K562 (cell line): ENCODE results near the gene OSBPL3. TPM values are rescaled to one million over a fixed set of nuclear protein-coding genes. Genes with fewer than 3 reads are reported as not detected.

Experiments
- ATAC-seq: fragments of 200-7000 bp; cut with Tn5 transposase; 3 replicates; pipeline ENCODE4 v1.9.1; 2020; ENCODE audit warnings: moderate library complexity
- BruUV-seq: library from RNA; stranded (reverse); fragments of 400-500 nt; replicated peaks from 2 replicates; lab custom pipeline; 2021; lab: Mats Ljungman, UMichigan
- CTCF ChIA-PET: fragments of 300-600 bp; formaldehyde crosslinking; extraction: SDS; loops from one replicate; lab custom pipeline; 2021; ENCODE audit warnings: low intra/inter-chr PET ratio; lab: Yijun Ruan, JAX
- POLR2A ChIA-PET: fragments of 300-600, 350-650 bp; sonication (Branson Sonifier 250); formaldehyde crosslinking; extraction: SDS; loops from one replicate; lab custom pipeline; 2021; ENCODE audit warnings: antibody characterized with exemption, inconsistent platforms; lab: Yijun Ruan, JAX
- DNase-seq, 4 experiments: peaks; one replicate each; pipeline versions ENCODE4 v3.0.0 to v3.0.0-alpha.2; 2011 to 2018; ENCODE audit warnings: low spot score in 3 of 4, mixed read lengths in 3 of 4; ENCODE audit errors: extremely low read depth in 1 of 4
- FAIRE-seq: peaks from 2 replicates; lab custom pipeline; 2011; peaks lifted over from hg19 to GRCh38; lab: Jason Lieb, UNC
- H2AFZ ChIP-seq: 2 replicates; pipeline ENCODE4 v1.6.0; 2011; ENCODE audit warnings: low read depth, low read length, control low read depth, inconsistent platforms
- H3K27ac ChIP-seq: fragments of 200-600 bp; 3 replicates; pipeline ENCODE4 v1.8.0; 2011; ENCODE audit warnings: low read depth, mild to moderate bottlenecking, control low read depth, inconsistent platforms, low read length, moderate library complexity, mixed read lengths; ENCODE audit errors: extremely low read depth
- H3K27me3 ChIP-seq, 2 experiments: fragments of 300-600 bp in 1 of 2; 2 replicates in 1 of 2; 3 replicates in 1 of 2; pipeline versions ENCODE4 v1.6.0 to v1.8.0; 2011; ENCODE audit warnings: inconsistent platforms in 2 of 2, low read length in 2 of 2, mild to moderate bottlenecking in 1 of 2, mixed read lengths in 1 of 2, moderate library complexity in 1 of 2; ENCODE audit not compliant: control insufficient read depth in 2 of 2, insufficient read depth in 2 of 2
- H3K36me3 ChIP-seq: fragments of 300-600 bp; 3 replicates; pipeline ENCODE4 v1.8.0; 2011; ENCODE audit warnings: mild to moderate bottlenecking, low read length, inconsistent platforms; ENCODE audit not compliant: control insufficient read depth, insufficient read depth
- H3K4me1 ChIP-seq, 2 experiments: fragments of 200-600 bp in 1 of 2; replicated peaks in 1 of 2; 2 replicates in 1 of 2; 3 replicates in 1 of 2; pipeline versions ENCODE4 v1.5.1 to v1.8.0; 2011; ENCODE audit warnings: inconsistent platforms in 2 of 2, low read length in 2 of 2, mild to moderate bottlenecking in 1 of 2, mixed read lengths in 1 of 2, moderate library complexity in 1 of 2; ENCODE audit not compliant: control insufficient read depth in 2 of 2, insufficient read depth in 2 of 2
- H3K4me2 ChIP-seq: 2 replicates; pipeline ENCODE4 v1.6.1; 2011; ENCODE audit warnings: low read length, control low read depth, inconsistent platforms, mixed read lengths; ENCODE audit not compliant: insufficient read depth
- H3K4me3 ChIP-seq: fragments of 200-600 bp; sonication (generic), shearing (Covaris generic); 2 replicates; pipeline ENCODE4 v1.5.1; 2016; ENCODE audit warnings: control low read depth, inconsistent platforms
- H3K79me2 ChIP-seq: fragments of 200-600 bp; 3 replicates; pipeline ENCODE4 v1.8.0; 2011; ENCODE audit warnings: low read length, inconsistent platforms; ENCODE audit not compliant: control insufficient read depth, insufficient read depth
- H3K9ac ChIP-seq, 2 experiments: 2 replicates each; pipeline versions ENCODE4 v1.6.0 to v1.6.1; 2011; ENCODE audit warnings: low read depth in 2 of 2, low read length in 2 of 2, control low read depth in 1 of 2, inconsistent platforms in 1 of 2, mild to moderate bottlenecking in 1 of 2, mixed read lengths in 1 of 2; ENCODE audit not compliant: insufficient read depth in 1 of 2
- H3K9me1 ChIP-seq: one replicate; pipeline ENCODE4 v1.6.0; 2011; ENCODE audit warnings: inconsistent platforms, mild to moderate bottlenecking, low read length, moderate library complexity; ENCODE audit not compliant: control insufficient read depth, insufficient read depth
- H3K9me3 ChIP-seq: replicated peaks from 2 replicates; pipeline ENCODE4 v1.5.1; 2011; ENCODE audit warnings: low read depth, low read length, inconsistent platforms; ENCODE audit not compliant: control insufficient read depth, insufficient read depth
- H4K20me1 ChIP-seq: replicated peaks from 2 replicates; pipeline ENCODE4 v1.6.1; 2011; ENCODE audit warnings: low read length, inconsistent platforms, mixed read lengths; ENCODE audit not compliant: control insufficient read depth, insufficient read depth
- CBFA2T3 ChIP-seq: fragments of 450-650 bp; IDR thresholded peaks from 2 replicates; pipeline ENCODE4 v1.6.1; 2017
- CBX2 ChIP-seq: fragments of 200-600 bp; sonication (generic); IDR thresholded peaks from one replicate; pipeline ENCODE4 v1.6.1; 2012; ENCODE audit warnings: mild to moderate bottlenecking, low read length, inconsistent platforms; ENCODE audit not compliant: insufficient read depth, poor library complexity, severe bottlenecking
- DNMT1 ChIP-seq: fragments of 450-650 bp; IDR thresholded peaks from 2 replicates; pipeline ENCODE4 v1.6.1; 2016; ENCODE audit warnings: antibody characterized with exemption, mild to moderate bottlenecking
- HDGF ChIP-seq: fragments of 450-650 bp; IDR thresholded peaks from 2 replicates; pipeline ENCODE4 v1.6.1; 2016
- LARP7 ChIP-seq: fragments of 450-650 bp; IDR thresholded peaks from 2 replicates; pipeline ENCODE4 v1.6.1; 2016
- SMARCE1 ChIP-seq: fragments of 450-650 bp; IDR thresholded peaks from 2 replicates; pipeline ENCODE4 v1.7.1; 2016; ENCODE audit warnings: mild to moderate bottlenecking
- SRSF7 ChIP-seq: fragments of 200-400 bp; formaldehyde crosslinking; optimal IDR thresholded peaks from 2 replicates; pipeline ENCODE3; 2017; ENCODE audit warnings: mild to moderate bottlenecking, low read depth, low read length
- TAF1 ChIP-seq: IDR thresholded peaks from 2 replicates; pipeline ENCODE4 v1.6.1; 2011; ENCODE audit warnings: mild to moderate bottlenecking, low read length, moderate library complexity; ENCODE audit not compliant: insufficient read depth, control insufficient read depth, severe bottlenecking; ENCODE audit errors: extremely low read depth
- ZC3H8 ChIP-seq: fragments of 450-650 bp; IDR thresholded peaks from 2 replicates; pipeline ENCODE4 v1.6.1; 2017
- ZNF507 ChIP-seq: conservative IDR thresholded peaks from 2 replicates; pipeline ENCODE4 v1.6.1; 2017; ENCODE audit warnings: missing genetic modification characterization, missing compliant biosample characterization
- ZNF589 ChIP-seq: fragments of 200-800 bp; sonication (Bioruptor generic); IDR thresholded peaks from 2 replicates; pipeline ENCODE4 v1.6.1; 2016; ENCODE audit warnings: low read depth, missing genetic modification characterization, missing compliant biosample characterization
- WGBS: fragments of 100-300 bp; shearing (Covaris generic); methylation state at CpG from one replicate; pipeline ENCODE4 v1.1.6; 2016; ENCODE audit warnings: low coverage, mixed read lengths; ENCODE audit not compliant: insufficient coverage; ENCODE audit errors: missing lambda C conversion rate; 5-methylcytosine and 5-hydroxymethylcytosine counted together
- in situ Hi-C: fragments of 300-500 bp; cut with MboI; formaldehyde crosslinking; loops from 4 replicates; pipeline ENCODE4 v1.15.0; 2018; ENCODE audit warnings: inconsistent platforms, mixed read lengths
- intact Hi-C: fragments of 100-400 bp; cut with micrococcal nuclease; formaldehyde crosslinking; loops from 2 replicates; pipeline ENCODE4 v1.14.2; 2022
- polyA plus RNA-seq, 8 experiments: library from polyadenylated mRNA; depleted of rRNA in 4 of 8; stranded (reverse) in 5 of 8; unstranded in 3 of 8; fragments of >200 nt; fragmentation: Nextera tagmentation in 2 of 8; fragmentation: Illumina TruSeq in 1 of 8; extraction: Ambion mirVana in 2 of 8; extraction: Trizol in 1 of 8; gene quantifications; 2 replicates each; pipeline versions ENCODE4 v1.2.1 to v1.2.3, GENCODE V29; 2011 to 2014; ENCODE audit warnings: inconsistent platforms in 1 of 8, missing spikeins in 1 of 8
- total RNA-seq, 7 experiments: library from RNA; depleted of rRNA in 6 of 7; stranded (reverse); fragments of >200 nt in 6 of 7; fragmentation: Illumina TruSeq in 2 of 7; extraction: Trizol in 2 of 7; gene quantifications; 2 replicates each; pipeline versions ENCODE4 v1.2.1 to v1.2.3, GENCODE V29; 2011 to 2021; ENCODE audit warnings: low replicate concordance in 1 of 7

The OSBPL3 gene
- total and polyA plus RNA-seq, 9 of the 15 experiments (the other 6 are each of a cell fraction or from before 2014, with no cell fraction given): 4.8 to 37.2 (median 26.5) TPM

DNA sequence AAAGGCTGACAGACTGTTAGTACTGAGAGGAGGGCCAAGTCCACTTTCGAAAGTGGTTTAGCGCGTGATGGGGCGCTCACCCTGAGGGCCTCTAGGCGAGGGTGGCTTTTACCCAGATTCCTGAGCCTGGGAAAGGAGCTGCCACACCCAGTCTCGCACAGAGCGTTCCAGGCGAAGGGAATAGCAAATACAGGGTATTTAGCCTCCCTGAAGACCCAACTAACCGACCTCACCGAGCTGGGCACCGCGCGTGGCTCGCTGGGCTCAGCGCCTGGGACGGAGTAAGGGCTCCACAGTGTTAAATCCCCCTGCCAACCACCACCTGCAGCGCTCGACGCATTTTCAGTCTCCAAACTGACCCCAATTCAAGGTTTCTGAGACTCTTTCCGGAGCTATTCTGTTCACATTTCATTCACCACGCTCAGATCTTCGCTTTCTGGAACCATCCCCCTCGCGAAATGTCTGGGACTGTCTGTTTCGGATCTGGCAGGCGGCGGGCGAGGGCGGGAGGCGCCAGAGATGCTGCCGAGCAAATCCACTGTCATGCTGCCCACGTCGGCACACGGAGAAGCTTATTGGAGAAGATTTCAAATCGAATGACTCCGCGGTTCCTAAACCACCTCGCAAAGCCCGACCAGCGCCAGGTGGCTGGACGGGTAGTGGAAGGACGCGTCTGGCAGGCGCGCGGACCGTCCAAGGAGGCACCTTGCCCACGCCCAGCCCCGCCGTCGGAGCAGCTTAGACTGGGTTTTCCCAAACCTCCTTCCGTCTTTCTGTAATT is 1.4 kb upstream of the OSBPL3 start:
- Histone ChIP-seq H3K9ac (peak overlapping the region; percentile 66 to 78; a peak in 3 of 4 replicates), H3K79me2 (peaks cover 35% of the 10 kb centered on the region), H3K36me3 (peaks cover 3% of the 10 kb centered on the region; the same call in 1 of the 3 replicates), H3K27me3 (no peaks in the 10 kb centered on the region), H3K9me3 (no peaks in the 10 kb centered on the region), H3K4me1 (peaks cover 12 to 34% of the 10 kb centered on the region in 2 experiments; a peak in 4 of 5 replicates), H3K27ac (no peak overlapping the region), H4K20me1 (peaks cover 12% of the 10 kb centered on the region; the same call in 1 of the 2 replicates), H2AFZ (no peak overlapping the region), H3K4me2 (peak overlapping the region; percentile 97; the same call in 1 of the 2 replicates), H3K4me3 (peak overlapping the region; percentile 85; the same call in 1 of the 2 replicates), H3K9me1 (no peaks in the 10 kb centered on the region)
- ATAC-seq: no peak
- WGBS: 96% methylated on average over 37 of the region's 52 CpGs
- intact Hi-C loops (no loop called here), in situ Hi-C loops (no loop called here)
- ChIA-PET POLR2A (interaction anchor here (0.6 to 1.1 kb wide), 4 partner anchors 9 to 83 kb away, joined by 3 to 5 read pairs (median 3); no protein-coding TSS in a partner anchor), CTCF (no interaction called here)
- FAIRE-seq: no peak
- no TSS peak for BruUV-seq
- no peak for DNase-seq
- TF ChIP-seq ZC3H8 (no peak), SRSF7 (no peak), CBX2 (no peak), CBFA2T3 (no peak), ZNF507 (tag) (no peak), SMARCE1 (no peak), DNMT1 (no peak), HDGF (no peak), LARP7 (no peak), TAF1 (no peak), ZNF589 (no peak)
- TF ChIP-seq, all 486 proteins: peak for 0
